Body of pancreas (tissue), 4 donors: ENCODE results near the gene OTOGL. TPM values are rescaled to one million over a fixed set of nuclear protein-coding genes. Genes with fewer than 3 reads are reported as not detected.
"Not testable (repeated sequence)": the region's sequence is repeated elsewhere in the genome, so short reads cannot be mapped to it uniquely, and the experiment has no call there.

ENCODE experiments used
- ATAC-seq: fragments of 150-250 bp; one replicate; pipeline ENCODE4 v1.9.1; 2016
- DNase-seq, 4 donors: peaks; one replicate each; pipeline ENCODE4 v3.0.0-alpha.2; 2019
- H3K27ac ChIP-seq, 4 donors: fragments of 200-600 bp; sonication (generic); 1 replicate in 3 of 4; 2 replicates in 1 of 4; pipeline versions ENCODE4 v1.5.1 to v1.6.1; 2016 to 2019; ENCODE audit warnings: mild to moderate bottlenecking in 1 of 4, mixed read lengths in 1 of 4, moderate library complexity in 1 of 4
- H3K27me3 ChIP-seq, 2 donors: fragments of 200-600 bp; sonication (generic); one replicate each; pipeline ENCODE4 v1.6.0; 2016; ENCODE audit warnings: mild to moderate bottlenecking in 1 of 2
- H3K36me3 ChIP-seq, 2 donors: fragments of 200-600 bp; sonication (generic); replicated peaks in 1 of 2; 2 replicates each; pipeline ENCODE4 v1.5.1; 2016; ENCODE audit warnings: low read depth in 2 of 2; ENCODE audit not compliant: insufficient read depth in 1 of 2
- H3K4me1 ChIP-seq: fragments of 200-600 bp; sonication (generic); one replicate; pipeline ENCODE4 v1.6.0; 2016
- H3K4me3 ChIP-seq, 2 donors: fragments of 200-600 bp; sonication (generic); 1 replicate in 1 of 2; 2 replicates in 1 of 2; pipeline ENCODE4 v1.5.1; 2016 to 2019
- H3K9me3 ChIP-seq, 3 donors: fragments of 200-600 bp; sonication (generic); 1 replicate in 2 of 3; 2 replicates in 1 of 3; pipeline ENCODE4 v1.5.1; 2016
- CTCF ChIP-seq, 7 experiments: fragments of 450-650 bp in 4 of 7; fragments of 200-600 bp in 3 of 7; sonication (generic) in 3 of 7; IDR thresholded peaks; one replicate each; pipeline ENCODE4 v1.5.1; 2016 to 2019; ENCODE audit warnings: antibody characterized with exemption in 7 of 7
- POLR2A ChIP-seq, 3 donors: fragments of 450-650 bp; IDR thresholded peaks; one replicate each; pipeline ENCODE4 v1.6.1; 2016; ENCODE audit warnings: antibody characterized with exemption in 3 of 3, mild to moderate bottlenecking in 2 of 3
- WGBS, 2 donors: methylation state at CpG; one replicate each; pipeline ENCODE4 v1.1.5; 2017; 5-methylcytosine and 5-hydroxymethylcytosine counted together
- intact Hi-C: fragments of 100-400 bp; cut with DNase I; formaldehyde crosslinking; loops from one replicate; pipeline ENCODE4 v1.15.1; 2023
- total RNA-seq, 2 donors: library from RNA; depleted of rRNA; stranded (reverse); fragments of >200 nt; gene quantifications; one replicate each; pipeline ENCODE4 v1.1.0, GENCODE V29; 2016

Gene OTOGL
- total RNA-seq, 2 donors from 2014 or later, result 0.26 to 0.33 TPM

DNA sequence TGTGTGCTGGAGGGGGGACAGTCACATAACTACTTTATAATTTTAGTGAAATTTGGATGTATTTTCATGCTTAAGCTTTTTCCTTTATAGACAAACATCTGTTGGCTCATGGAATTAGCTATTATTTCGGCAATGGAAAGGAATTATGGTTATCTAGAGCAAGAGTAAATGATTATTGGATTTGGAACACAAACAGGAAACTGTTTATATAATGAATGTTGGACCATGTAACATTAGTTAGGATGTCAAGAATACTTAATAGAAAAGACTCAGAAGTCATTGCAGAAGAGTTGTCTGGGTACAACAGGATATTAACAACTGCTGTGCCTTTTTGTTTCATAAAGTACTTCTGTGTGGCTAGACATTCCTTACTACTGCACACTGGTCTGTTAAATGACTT, 108.7 kb downstream of the OTOGL start:
- WGBS, 2 donors, result 17 to 33% methylated on average over 1 of the region's 1 CpG
- Histone ChIP-seq H3K27ac (no peak overlapping the region), H3K36me3 (no peaks in the 10 kb centered on the region), H3K27me3 (no peaks in the 10 kb centered on the region), H3K4me3 (no peak overlapping the region), H3K9me3 (no peaks in the 10 kb centered on the region), H3K4me1 (no peaks in the 10 kb centered on the region)
- TF ChIP-seq POLR2A (IDR thresholded peaks at IDR 0.05) (no peak), CTCF (IDR thresholded peaks at IDR 0.05) (no peak)
- intact Hi-C loops, result no loop called here
- ATAC-seq, result no peak
- no peak for DNase-seq

- ATAC-seq (no peak), DNase-seq (no peak)
- H3K27ac ChIP-seq, result no peak overlapping the region
- no peak overlapping the region for H3K4me3 ChIP-seq
- no peaks in the 10 kb centered on the region for H3K36me3 ChIP-seq
- H3K9me3 ChIP-seq, result no peaks in the 10 kb centered on the region
- H3K27me3 ChIP-seq, result no peaks in the 10 kb centered on the region
- H3K4me1 ChIP-seq, result no peaks in the 10 kb centered on the region
- intact Hi-C loops, result no loop called here
- TF ChIP-seq CTCF (IDR thresholded peaks at IDR 0.05) (no peak), POLR2A (IDR thresholded peaks at IDR 0.05) (no peak)
- 16 to 19% methylated on average over 2 of the region's 2 CpGs for WGBS, 2 donors
These were observed 112.3 kb downstream of the OTOGL start for GRCh38 chr12:80211671-80212070.

DNA sequence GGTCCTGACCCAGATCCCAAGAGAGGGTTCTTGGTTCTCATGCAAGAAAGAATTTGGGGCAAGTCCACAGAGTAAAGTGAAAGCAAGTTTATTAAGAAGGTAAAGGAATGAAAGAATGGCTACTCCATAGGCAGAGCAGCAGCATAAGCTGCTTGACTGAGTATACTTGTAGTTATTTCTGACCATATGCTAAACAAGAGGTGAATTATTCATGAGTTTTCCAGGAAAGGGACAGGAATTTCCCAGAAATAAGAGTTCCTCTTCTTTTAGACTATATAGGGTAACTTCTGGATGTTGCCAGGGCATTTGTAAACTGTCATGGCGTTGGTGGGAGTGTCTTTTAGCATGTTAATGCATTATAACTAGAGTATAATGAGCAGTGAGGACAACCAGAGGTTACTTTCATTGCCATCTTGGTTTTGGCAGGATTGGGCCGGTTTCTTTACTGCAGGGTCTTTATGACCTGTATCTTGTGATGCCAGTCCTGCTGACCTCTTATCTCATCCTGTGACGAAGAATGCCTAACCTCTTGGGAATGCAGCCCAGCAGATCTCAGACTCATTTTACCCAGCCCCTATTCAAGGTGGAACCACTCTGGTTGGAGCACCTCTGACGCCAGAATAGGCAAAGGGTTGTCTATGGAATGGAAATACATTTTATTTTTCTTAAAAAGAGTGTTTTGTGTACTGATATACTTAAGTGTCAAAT, 113.8 kb downstream of the OTOGL start:
- DNase-seq, result no peak
- WGBS, 2 donors, result 74 to 78% methylated on average over 4 of the region's 4 CpGs

DNA sequence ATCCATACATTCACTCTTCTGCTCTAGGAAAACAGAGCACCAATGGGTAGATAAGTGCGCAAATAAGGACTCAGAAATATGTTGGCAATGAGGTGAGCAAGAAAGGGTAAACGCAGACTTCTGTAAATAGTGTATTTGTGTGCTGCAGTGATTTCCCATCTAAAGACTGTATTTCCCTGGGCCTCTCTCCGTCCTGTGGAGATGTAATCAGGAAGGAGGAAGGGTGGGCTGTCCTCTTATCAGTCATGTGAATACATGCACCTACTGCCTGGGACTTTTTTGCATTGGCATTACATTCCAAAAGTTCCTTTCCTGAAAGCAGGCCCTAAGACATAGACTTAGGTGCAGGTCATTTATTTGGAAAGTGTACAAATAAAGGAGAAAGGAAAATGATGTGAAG, 114.5 kb downstream of the OTOGL start:
- Histone ChIP-seq H3K4me1 (peaks cover 1% of the 10 kb centered on the region), H3K9me3 (no peaks in the 10 kb centered on the region), H3K27ac (no peak overlapping the region), H3K4me3 (no peak overlapping the region), H3K27me3 (no peaks in the 10 kb centered on the region), H3K36me3 (no peaks in the 10 kb centered on the region)
- intact Hi-C loops, result no loop called here
- DNase-seq, result no peak
- 66 to 71% methylated on average over 3 of the region's 3 CpGs for WGBS, 2 donors
- no peak for ATAC-seq
- TF ChIP-seq CTCF (IDR thresholded peaks at IDR 0.05), result no peak
- TF ChIP-seq POLR2A (IDR thresholded peaks at IDR 0.05), result no peak

More for the DNA sequence above, 113.8 kb downstream of the OTOGL start:
- no peak overlapping the region for H3K27ac ChIP-seq
- intact Hi-C loops, result no loop called here
- no peak for ATAC-seq
- no peaks in the 10 kb centered on the region for H3K4me1 ChIP-seq
- TF ChIP-seq CTCF (IDR thresholded peaks at IDR 0.05) (no peak), POLR2A (IDR thresholded peaks at IDR 0.05) (no peak)
- H3K27me3 ChIP-seq, result no peaks in the 10 kb centered on the region
- no peak overlapping the region for H3K4me3 ChIP-seq
- H3K9me3 ChIP-seq, result no peaks in the 10 kb centered on the region
- H3K36me3 ChIP-seq, result no peaks in the 10 kb centered on the region

GRCh38 chr12:80217011-80217535, 117.7 kb downstream of the OTOGL start:
- 53 to 70% methylated on average over 5 of the region's 5 CpGs for WGBS, 2 donors
- H3K9me3 ChIP-seq, result no peaks in the 10 kb centered on the region
- H3K27ac ChIP-seq, result no peak overlapping the region
- no peak overlapping the region for H3K4me3 ChIP-seq
- no peak for TF ChIP-seq POLR2A (IDR thresholded peaks at IDR 0.05)
- TF ChIP-seq CTCF (IDR thresholded peaks at IDR 0.05), result no peak
- DNase-seq (no peak), ATAC-seq (no peak)
- H3K36me3 ChIP-seq, result no peaks in the 10 kb centered on the region
- intact Hi-C loops, result no loop called here
- peaks cover 6% of the 10 kb centered on the region for H3K4me1 ChIP-seq
- no peaks in the 10 kb centered on the region for H3K27me3 ChIP-seq

DNA sequence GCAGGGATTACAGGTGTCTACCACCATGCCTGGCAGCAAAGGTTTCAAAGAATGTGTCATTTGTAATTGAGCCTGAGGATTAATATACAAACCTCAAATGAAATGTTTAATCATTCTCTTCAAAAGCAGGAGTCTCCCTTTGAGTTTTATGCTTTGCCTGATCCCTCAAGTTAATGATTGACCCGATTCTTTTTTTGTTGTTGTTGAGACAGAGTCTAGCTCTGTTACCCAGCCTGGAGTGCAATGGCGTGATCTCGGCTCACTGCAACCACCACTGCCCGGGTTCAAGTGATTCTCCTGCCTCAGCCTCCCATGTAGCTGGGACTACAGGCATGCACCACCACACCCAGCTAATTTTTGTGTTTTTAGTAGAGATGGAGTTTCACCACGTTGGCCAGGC, 119.6 kb downstream of the OTOGL start:
- H3K36me3 ChIP-seq, H3K9me3 ChIP-seq, H3K4me3 ChIP-seq, intact Hi-C loops, H3K27ac ChIP-seq, H3K4me1 ChIP-seq, H3K27me3 ChIP-seq, DNase-seq, ATAC-seq: not testable (repeated sequence)
- 52 to 56% methylated on average over 5 of the region's 5 CpGs for WGBS, 2 donors
